LNCAP (cell line): ENCODE data around the gene CGNL1.

Experiments
- CTCF ChIP-seq: fragments of 450-650 bp; IDR thresholded peaks from 2 replicates; pipeline ENCODE4 v1.5.1; 2017; ENCODE audit warnings: mild to moderate bottlenecking

Gene CGNL1

DNA sequence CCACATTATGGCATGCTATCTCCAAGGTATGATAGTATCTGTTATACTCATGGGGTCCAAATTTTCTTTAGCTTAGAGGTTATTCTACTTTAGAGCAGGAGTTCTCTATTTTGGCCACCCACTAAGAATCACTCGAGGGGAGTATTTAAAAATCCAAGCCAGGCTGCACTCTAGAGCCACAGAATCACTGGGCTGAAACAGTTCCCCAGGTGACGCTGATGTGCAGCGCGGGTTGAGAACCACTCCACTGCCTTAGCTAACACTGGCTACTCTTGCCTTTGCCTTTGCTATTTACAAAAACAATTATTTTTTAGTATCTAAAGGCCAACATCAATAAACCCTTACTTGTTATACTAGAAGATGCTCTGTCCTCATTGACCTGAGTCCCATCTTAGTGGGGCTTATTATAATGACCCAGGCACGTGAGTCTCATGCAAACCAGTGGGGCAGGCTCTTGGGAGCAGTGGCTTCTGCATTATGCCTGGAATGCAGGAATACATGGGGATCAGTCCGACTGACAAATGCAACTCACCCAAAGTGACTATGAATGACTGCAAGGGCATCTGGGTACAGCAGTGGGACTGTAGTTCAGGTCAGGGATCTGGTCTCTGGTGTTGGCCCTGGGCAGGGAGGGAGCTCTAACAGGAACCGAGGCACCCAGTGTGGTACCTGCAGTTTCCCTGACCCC lies 21.7 kb upstream of the CGNL1 start:
- TF ChIP-seq CTCF: no peak

GRCh38 chr15:57355259-57355658 lies 21.0 kb upstream of the CGNL1 start:
- TF ChIP-seq CTCF: no peak

DNA sequence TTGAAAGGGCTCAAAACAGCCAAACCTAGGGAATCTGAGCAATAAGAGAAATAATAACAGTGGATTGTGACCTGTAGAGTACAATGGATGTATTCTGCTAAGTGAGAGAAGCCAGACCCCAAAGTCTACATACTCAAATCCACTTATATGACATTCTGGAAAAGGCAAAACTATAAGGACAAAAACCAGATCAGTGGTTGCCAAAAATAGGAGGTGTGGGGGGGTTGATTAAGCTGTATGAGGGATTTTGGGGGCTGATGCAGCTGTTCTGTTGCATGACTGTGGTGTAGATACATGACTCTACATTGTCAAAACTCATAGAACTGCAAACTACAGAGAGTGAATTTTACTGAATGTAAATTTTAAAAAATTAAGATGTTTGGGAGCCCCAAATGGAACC lies 20.1 kb upstream of the CGNL1 start:
- TF ChIP-seq CTCF: no peak

- no peak for TF ChIP-seq CTCF
Measured at GRCh38 chr15:57356636-57357035, 19.7 kb upstream of the CGNL1 start.

DNA sequence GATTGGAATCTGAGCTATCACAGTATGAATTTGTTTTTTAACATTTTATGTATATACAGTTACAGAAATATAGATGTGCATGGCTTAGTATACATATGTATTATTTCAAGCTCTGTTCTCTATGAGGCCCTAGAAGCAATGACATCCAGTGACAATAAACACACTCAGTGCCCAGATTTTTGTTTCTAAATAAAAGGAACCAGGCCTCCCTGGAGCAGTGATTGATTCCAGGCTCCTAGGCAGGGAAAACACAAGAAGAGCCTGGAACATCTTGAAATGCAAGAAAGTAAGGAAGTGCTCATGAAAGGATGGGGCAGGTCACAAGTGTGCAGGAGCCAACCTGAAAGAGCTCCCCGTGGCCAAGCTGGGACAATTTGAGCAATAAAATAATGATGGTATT lies 18.5 kb upstream of the CGNL1 start:
- no peak for TF ChIP-seq CTCF

- no peak for TF ChIP-seq CTCF
Measured at GRCh38 chr15:57358571-57358970, 17.7 kb upstream of the CGNL1 start.

- TF ChIP-seq CTCF: no peak
Measured at GRCh38 chr15:57363661-57364060, 12.6 kb upstream of the CGNL1 start.
